OCI-LY3 (cell line): ENCODE measurements around the gene RTL10.

ENCODE experiments used
- CTCF ChIP-seq: fragments of 200-600, 300-600 bp; sonication (generic); IDR thresholded peaks from 2 replicates; pipeline ENCODE4 v1.5.1; 2014; ENCODE audit warnings: antibody characterized with exemption, low read length, low read depth
- EZH2phosphoT487 ChIP-seq: fragments of 200-600 bp; shearing (Covaris generic); IDR thresholded peaks from 2 replicates; pipeline ENCODE4 v1.6.1; 2018; ENCODE audit warnings: antibody characterized with exemption, mixed run types, low read depth

- TF ChIP-seq CTCF (no peak), EZH2phosphoT487 (no peak)
Measured at GRCh38 chr22:19874307-19875060, 19.8 kb upstream of the RTL10 start.
